ENCODE data around the gene MTHFD1L.

DNA sequence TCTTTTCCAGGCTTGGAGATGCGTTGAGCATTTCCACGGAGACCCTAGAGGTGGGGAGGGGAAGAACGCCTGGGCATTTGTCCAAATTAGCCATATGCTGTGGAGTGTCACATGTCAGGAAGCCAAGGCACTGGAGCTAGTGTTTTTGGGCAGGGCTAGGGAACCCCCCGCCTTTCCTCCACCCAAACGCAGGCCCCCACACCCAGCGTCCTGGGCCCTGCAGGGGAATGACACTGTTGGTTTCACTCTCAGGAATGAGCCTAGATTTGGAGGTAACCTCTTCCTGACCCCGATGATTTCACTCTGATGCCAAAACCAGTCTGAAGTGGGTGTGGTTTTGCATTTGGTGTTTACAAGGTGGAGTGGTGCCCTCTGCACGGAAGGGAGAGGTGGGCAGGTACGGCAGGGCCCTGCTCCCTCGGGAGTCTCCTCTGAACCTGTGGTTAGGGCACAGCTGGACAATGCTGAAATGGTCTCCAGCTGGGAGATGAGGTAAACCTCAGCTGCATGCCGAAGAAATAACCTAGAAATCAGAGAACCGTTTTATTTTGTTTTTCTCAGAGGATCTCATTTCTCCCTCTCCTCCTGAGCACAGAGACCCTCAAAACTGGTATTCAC, 29.5 kb downstream of the MTHFD1L start:
- TF ChIP-seq, protein P1, sequence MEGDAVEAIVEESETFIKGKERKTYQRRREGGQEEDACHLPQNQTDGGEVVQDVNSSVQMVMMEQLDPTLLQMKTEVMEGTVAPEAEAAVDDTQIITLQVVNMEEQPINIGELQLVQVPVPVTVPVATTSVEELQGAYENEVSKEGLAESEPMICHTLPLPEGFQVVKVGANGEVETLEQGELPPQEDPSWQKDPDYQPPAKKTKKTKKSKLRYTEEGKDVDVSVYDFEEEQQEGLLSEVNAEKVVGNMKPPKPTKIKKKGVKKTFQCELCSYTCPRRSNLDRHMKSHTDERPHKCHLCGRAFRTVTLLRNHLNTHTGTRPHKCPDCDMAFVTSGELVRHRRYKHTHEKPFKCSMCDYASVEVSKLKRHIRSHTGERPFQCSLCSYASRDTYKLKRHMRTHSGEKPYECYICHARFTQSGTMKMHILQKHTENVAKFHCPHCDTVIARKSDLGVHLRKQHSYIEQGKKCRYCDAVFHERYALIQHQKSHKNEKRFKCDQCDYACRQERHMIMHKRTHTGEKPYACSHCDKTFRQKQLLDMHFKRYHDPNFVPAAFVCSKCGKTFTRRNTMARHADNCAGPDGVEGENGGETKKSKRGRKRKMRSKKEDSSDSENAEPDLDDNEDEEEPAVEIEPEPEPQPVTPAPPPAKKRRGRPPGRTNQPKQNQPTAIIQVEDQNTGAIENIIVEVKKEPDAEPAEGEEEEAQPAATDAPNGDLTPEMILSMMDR (IDR thresholded peaks at IDR 0.05), result no peak
- TF ChIP-seq POLR2A (IDR thresholded peaks at IDR 0.05; ENCODE audit: low read length) (no peak), BHLHE40 (IDR thresholded peaks at IDR 0.05; ENCODE audit: low read depth, low read length) (no peak), CHD2 (IDR thresholded peaks at IDR 0.05; ENCODE audit: low read length, partially characterized antibody) (no peak), SMC3 (IDR thresholded peaks at IDR 0.05) (no peak), FOSL2 (IDR thresholded peaks at IDR 0.05) (no peak), FOSL2 (CRISPR knock-in tag; IDR thresholded peaks at IDR 0.05) (no peak)
- TF ChIP-seq, protein P2, sequence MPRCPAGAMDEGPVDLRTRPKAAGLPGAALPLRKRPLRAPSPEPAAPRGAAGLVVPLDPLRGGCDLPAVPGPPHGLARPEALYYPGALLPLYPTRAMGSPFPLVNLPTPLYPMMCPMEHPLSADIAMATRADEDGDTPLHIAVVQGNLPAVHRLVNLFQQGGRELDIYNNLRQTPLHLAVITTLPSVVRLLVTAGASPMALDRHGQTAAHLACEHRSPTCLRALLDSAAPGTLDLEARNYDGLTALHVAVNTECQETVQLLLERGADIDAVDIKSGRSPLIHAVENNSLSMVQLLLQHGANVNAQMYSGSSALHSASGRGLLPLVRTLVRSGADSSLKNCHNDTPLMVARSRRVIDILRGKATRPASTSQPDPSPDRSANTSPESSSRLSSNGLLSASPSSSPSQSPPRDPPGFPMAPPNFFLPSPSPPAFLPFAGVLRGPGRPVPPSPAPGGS (IDR thresholded peaks at IDR 0.05), result no peak
- TF ChIP-seq, protein P3, sequence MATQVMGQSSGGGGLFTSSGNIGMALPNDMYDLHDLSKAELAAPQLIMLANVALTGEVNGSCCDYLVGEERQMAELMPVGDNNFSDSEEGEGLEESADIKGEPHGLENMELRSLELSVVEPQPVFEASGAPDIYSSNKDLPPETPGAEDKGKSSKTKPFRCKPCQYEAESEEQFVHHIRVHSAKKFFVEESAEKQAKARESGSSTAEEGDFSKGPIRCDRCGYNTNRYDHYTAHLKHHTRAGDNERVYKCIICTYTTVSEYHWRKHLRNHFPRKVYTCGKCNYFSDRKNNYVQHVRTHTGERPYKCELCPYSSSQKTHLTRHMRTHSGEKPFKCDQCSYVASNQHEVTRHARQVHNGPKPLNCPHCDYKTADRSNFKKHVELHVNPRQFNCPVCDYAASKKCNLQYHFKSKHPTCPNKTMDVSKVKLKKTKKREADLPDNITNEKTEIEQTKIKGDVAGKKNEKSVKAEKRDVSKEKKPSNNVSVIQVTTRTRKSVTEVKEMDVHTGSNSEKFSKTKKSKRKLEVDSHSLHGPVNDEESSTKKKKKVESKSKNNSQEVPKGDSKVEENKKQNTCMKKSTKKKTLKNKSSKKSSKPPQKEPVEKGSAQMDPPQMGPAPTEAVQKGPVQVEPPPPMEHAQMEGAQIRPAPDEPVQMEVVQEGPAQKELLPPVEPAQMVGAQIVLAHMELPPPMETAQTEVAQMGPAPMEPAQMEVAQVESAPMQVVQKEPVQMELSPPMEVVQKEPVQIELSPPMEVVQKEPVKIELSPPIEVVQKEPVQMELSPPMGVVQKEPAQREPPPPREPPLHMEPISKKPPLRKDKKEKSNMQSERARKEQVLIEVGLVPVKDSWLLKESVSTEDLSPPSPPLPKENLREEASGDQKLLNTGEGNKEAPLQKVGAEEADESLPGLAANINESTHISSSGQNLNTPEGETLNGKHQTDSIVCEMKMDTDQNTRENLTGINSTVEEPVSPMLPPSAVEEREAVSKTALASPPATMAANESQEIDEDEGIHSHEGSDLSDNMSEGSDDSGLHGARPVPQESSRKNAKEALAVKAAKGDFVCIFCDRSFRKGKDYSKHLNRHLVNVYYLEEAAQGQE (IDR thresholded peaks at IDR 0.05), result no peak
